Astrocyte (in vitro differentiated cells and primary cell): ENCODE data around the gene PPP1R12A.
"Not testable (repeated sequence)": the region's sequence is repeated elsewhere in the genome, so short reads cannot be mapped to it uniquely, and the experiment has no call there.

Experiments used
- CTCF ChIP-seq: IDR thresholded peaks from 2 replicates; pipeline ENCODE4 v1.5.1; 2011; ENCODE audit warnings: low read depth, mild to moderate bottlenecking, inconsistent platforms, low read length, moderate library complexity; ENCODE audit not compliant: insufficient read depth
- EZH2 ChIP-seq: IDR thresholded peaks from 2 replicates; pipeline ENCODE4 v1.6.1; 2012; ENCODE audit warnings: mild to moderate bottlenecking, low read length, inconsistent platforms; ENCODE audit not compliant: insufficient read depth

- TF ChIP-seq CTCF, EZH2: not testable (repeated sequence)
Observed at GRCh38 chr12:79942846-79943245, 7.9 kb upstream of the PPP1R12A start.
